Trophoblast cell (in vitro differentiated cells and primary cell): ENCODE results near the gene KRT12.
A peak's percentile ranks its signal among the peaks of the same experiment; 100 is the strongest.

ENCODE experiments used
- DNase-seq, 2 donors: peaks; one replicate each; pipeline ENCODE4 v3.0.0-alpha.2; 2016
- H2AFZ ChIP-seq: 2 replicates; pipeline ENCODE4 v1.6.1; 2013; ENCODE audit warnings: low read length, moderate library complexity, mild to moderate bottlenecking; ENCODE audit not compliant: insufficient read depth, poor library complexity
- H2AK5ac ChIP-seq: 2 replicates; pipeline ENCODE4 v1.6.1; 2013; ENCODE audit warnings: mild to moderate bottlenecking, low read length
- H2BK120ac ChIP-seq: 2 replicates; pipeline ENCODE4 v1.6.1; 2013; ENCODE audit warnings: low read length, mild to moderate bottlenecking, moderate library complexity; ENCODE audit not compliant: insufficient read depth, poor library complexity
- H2BK12ac ChIP-seq: 2 replicates; pipeline ENCODE4 v1.6.1; 2013; ENCODE audit warnings: mild to moderate bottlenecking, low read length, moderate library complexity
- H2BK5ac ChIP-seq: 2 replicates; pipeline ENCODE4 v1.6.1; 2013; ENCODE audit warnings: low read length, low read depth, moderate library complexity, mild to moderate bottlenecking; ENCODE audit not compliant: poor library complexity
- H3K14ac ChIP-seq: 2 replicates; pipeline ENCODE4 v1.6.1; 2013; ENCODE audit warnings: mild to moderate bottlenecking, low read length
- H3K18ac ChIP-seq: 2 replicates; pipeline ENCODE4 v1.6.1; 2013; ENCODE audit warnings: mild to moderate bottlenecking, low read length
- H3K23ac ChIP-seq: 2 replicates; pipeline ENCODE4 v1.6.1; 2013; ENCODE audit warnings: low read length
- H3K27ac ChIP-seq: 2 replicates; pipeline ENCODE4 v1.5.1; 2013; ENCODE audit warnings: low read depth, mild to moderate bottlenecking, inconsistent platforms, low read length, moderate library complexity
- H3K27me3 ChIP-seq: 2 replicates; pipeline ENCODE4 v1.6.1; 2013; ENCODE audit warnings: inconsistent platforms, mild to moderate bottlenecking, low read length, moderate library complexity; ENCODE audit not compliant: insufficient read depth
- H3K36me3 ChIP-seq, 2 experiments: 1 replicate in 1 of 2; 2 replicates in 1 of 2; pipeline ENCODE4 v1.6.1; 2013; ENCODE audit warnings: low read length in 2 of 2, mild to moderate bottlenecking in 2 of 2, moderate library complexity in 1 of 2; ENCODE audit not compliant: insufficient read depth in 2 of 2, control insufficient read depth in 1 of 2
- H3K4ac ChIP-seq: 2 replicates; pipeline ENCODE4 v1.6.1; 2013; ENCODE audit warnings: low read depth, mild to moderate bottlenecking, low read length, moderate library complexity
- H3K4me1 ChIP-seq, 2 experiments: 1 replicate in 1 of 2; 2 replicates in 1 of 2; pipeline ENCODE4 v1.6.1; 2013; ENCODE audit warnings: low read length in 2 of 2, mild to moderate bottlenecking in 2 of 2, moderate library complexity in 1 of 2; ENCODE audit not compliant: insufficient read depth in 2 of 2, control insufficient read depth in 1 of 2
- H3K4me2 ChIP-seq: 2 replicates; pipeline ENCODE4 v1.6.1; 2013; ENCODE audit warnings: inconsistent platforms, mild to moderate bottlenecking, low read length, moderate library complexity
- H3K4me3 ChIP-seq: 2 replicates; pipeline ENCODE4 v1.5.1; 2013; ENCODE audit warnings: mild to moderate bottlenecking, low read depth, low read length, inconsistent platforms
- H3K79me1 ChIP-seq: one replicate; pipeline ENCODE4 v1.6.1; 2013; ENCODE audit warnings: low read length
- H3K79me2 ChIP-seq: 2 replicates; pipeline ENCODE4 v1.6.1; 2013; ENCODE audit warnings: low read length, mild to moderate bottlenecking; ENCODE audit not compliant: control insufficient read depth, insufficient read depth, poor library complexity
- H3K9ac ChIP-seq: 2 replicates; pipeline ENCODE4 v1.6.1; 2013; ENCODE audit warnings: mild to moderate bottlenecking, low read length
- H3K9me3 ChIP-seq: 2 replicates; pipeline ENCODE4 v1.6.1; 2013; ENCODE audit warnings: low read depth, mild to moderate bottlenecking, control low read depth, inconsistent platforms, low read length; ENCODE audit not compliant: insufficient read depth
- H4K12ac ChIP-seq: 2 replicates; pipeline ENCODE4 v1.6.1; 2013; ENCODE audit warnings: low read depth, mild to moderate bottlenecking, low read length, moderate library complexity
- H4K8ac ChIP-seq: 2 replicates; pipeline ENCODE4 v1.6.1; 2013; ENCODE audit warnings: low read depth, mild to moderate bottlenecking, low read length, moderate library complexity
- H4K91ac ChIP-seq: one replicate; pipeline ENCODE4 v1.6.1; 2013; ENCODE audit warnings: low read depth, mild to moderate bottlenecking, low read length, moderate library complexity
- WGBS: extraction: QIAGEN DNeasy Blood & Tissue Kit; methylation state at CpG from one replicate; pipeline ENCODE4 v1.1.7; 2013; ENCODE audit warnings: missing lambda C conversion rate; ENCODE audit not compliant: insufficient read length, insufficient coverage; ENCODE audit errors: extremely low coverage; 5-methylcytosine and 5-hydroxymethylcytosine counted together

The KRT12 gene

DNA sequence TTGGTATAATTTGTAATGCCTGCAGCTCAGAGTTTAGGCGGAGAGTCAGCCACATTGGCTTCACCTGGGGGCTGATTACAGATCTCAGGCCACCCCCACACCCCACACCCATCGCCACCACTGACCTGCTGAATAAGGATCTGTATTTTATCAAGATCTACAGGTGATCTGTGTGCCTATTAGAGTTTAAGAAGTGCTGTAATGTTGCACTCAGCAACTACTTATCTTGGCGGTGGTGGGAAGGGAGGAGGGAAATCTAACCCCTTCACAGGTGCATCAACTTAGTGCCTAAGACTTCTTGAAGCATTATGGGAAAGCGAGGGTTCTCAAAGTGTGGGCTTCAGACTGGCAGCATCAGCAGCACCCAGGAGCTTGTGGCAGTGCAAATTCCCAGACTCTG lies 35.5 kb upstream of the KRT12 start:
- Histone ChIP-seq H4K91ac (no peak overlapping the region), H3K4me1 (no peaks in the 10 kb centered on the region), H3K79me2 (no peaks in the 10 kb centered on the region), H3K27ac (no peak overlapping the region), H3K18ac (no peak overlapping the region), H3K4me3 (no peak overlapping the region), H4K8ac (no peak overlapping the region), H3K9me3 (no peaks in the 10 kb centered on the region), H3K79me1 (no peaks in the 10 kb centered on the region), H2AK5ac (no peak overlapping the region), H3K23ac (no peak overlapping the region), H2BK12ac (no peak overlapping the region), H3K14ac (no peak overlapping the region), H4K12ac (no peak overlapping the region), H2BK5ac (no peak overlapping the region), H3K27me3 (no peaks in the 10 kb centered on the region), H3K4me2 (no peak overlapping the region), H3K4ac (no peak overlapping the region), H2AFZ (no peak overlapping the region), H3K36me3 (no peaks in the 10 kb centered on the region), H2BK120ac (no peak overlapping the region), H3K9ac (no peak overlapping the region)
- no CpG with 5 or more reads among the region's 4 CpGs for WGBS
- no peak for DNase-seq

DNA sequence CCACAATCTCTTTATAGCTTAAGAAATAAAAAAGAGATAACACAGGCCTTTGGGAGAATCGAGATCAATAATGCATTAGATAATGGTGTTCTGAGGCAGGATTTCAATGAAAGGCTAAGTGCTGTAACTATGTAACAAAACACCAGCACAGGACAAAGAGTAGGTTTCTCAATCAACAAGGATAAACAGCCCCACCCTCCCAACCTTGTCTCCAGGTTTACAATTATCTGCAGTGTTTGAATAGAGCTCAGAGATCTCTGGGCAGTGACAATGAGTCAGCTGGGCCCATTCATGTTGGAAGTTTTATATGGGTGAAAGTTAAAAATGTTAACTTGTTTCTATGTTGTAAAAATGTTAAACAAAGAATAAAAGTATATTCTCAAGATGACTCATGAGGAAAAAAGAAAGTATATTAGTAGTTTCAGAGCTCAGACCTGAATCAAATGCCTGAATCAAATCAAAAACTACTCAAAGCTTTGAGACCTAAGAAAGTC lies 35.0 kb upstream of the KRT12 start:
- no peak overlapping the region for H2BK120ac ChIP-seq
- no peak overlapping the region for H3K23ac ChIP-seq
- no peak overlapping the region for H4K91ac ChIP-seq
- no peak overlapping the region for H2BK12ac ChIP-seq
- no peak overlapping the region for H3K4ac ChIP-seq
- no peak overlapping the region for H3K14ac ChIP-seq
- no peak overlapping the region for H2AK5ac ChIP-seq
- no peak overlapping the region for H2AFZ ChIP-seq
- H3K4me2 ChIP-seq: no peak overlapping the region
- H4K8ac ChIP-seq: no peak overlapping the region
- peak; percentile 72 to 82 for DNase-seq
- no peak overlapping the region for H3K4me3 ChIP-seq
- WGBS: no CpG with 5 or more reads among the region's 1 CpG
- H3K79me2 ChIP-seq: no peaks in the 10 kb centered on the region
- no peak overlapping the region for H3K9ac ChIP-seq
- no peaks in the 10 kb centered on the region for H3K79me1 ChIP-seq
- no peaks in the 10 kb centered on the region for H3K36me3 ChIP-seq
- H3K27me3 ChIP-seq: no peaks in the 10 kb centered on the region
- no peak overlapping the region for H3K27ac ChIP-seq
- no peak overlapping the region for H3K18ac ChIP-seq
- H2BK5ac ChIP-seq: no peak overlapping the region
- H4K12ac ChIP-seq: no peak overlapping the region
- no peaks in the 10 kb centered on the region for H3K9me3 ChIP-seq
- H3K4me1 ChIP-seq: no peaks in the 10 kb centered on the region

DNA sequence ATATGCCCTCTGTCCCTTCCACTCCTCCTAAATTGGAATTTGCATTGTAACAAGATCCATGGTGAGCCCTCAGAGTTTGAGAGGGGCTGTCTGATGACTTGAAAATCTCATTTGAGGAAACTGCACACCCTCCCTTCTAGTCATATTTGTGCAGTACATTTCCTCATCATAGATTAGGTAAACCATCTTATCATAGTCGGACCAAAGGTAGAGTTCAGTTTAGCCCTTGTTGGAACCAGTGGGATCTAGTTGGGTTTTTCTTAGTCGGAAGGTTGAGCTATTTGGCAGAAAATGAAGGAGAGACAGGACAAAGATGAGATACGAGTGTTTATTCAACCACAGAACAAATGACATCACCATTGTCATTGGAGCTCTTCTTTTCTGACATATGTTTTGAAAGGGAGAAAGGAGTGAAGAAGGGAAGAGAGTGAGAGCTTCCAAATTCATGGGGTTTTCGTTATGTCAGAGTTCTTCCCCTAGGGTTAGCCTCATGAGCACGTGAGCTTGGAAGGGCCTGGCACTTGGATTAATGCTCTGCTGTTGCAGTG lies 33.9 kb upstream of the KRT12 start:
- WGBS: no CpG with 5 or more reads among the region's 5 CpGs
- no peak overlapping the region for H2AFZ ChIP-seq
- H3K27ac ChIP-seq: no peak overlapping the region
- no peaks in the 10 kb centered on the region for H3K36me3 ChIP-seq
- H2BK5ac ChIP-seq: no peak overlapping the region
- no peaks in the 10 kb centered on the region for H3K79me2 ChIP-seq
- H2AK5ac ChIP-seq: no peak overlapping the region
- H2BK12ac ChIP-seq: no peak overlapping the region
- H4K12ac ChIP-seq: no peak overlapping the region
- no peak for DNase-seq
- no peak overlapping the region for H3K9ac ChIP-seq
- no peak overlapping the region for H3K4me2 ChIP-seq
- H3K9me3 ChIP-seq: no peaks in the 10 kb centered on the region
- H4K8ac ChIP-seq: no peak overlapping the region
- no peak overlapping the region for H2BK120ac ChIP-seq
- H3K18ac ChIP-seq: no peak overlapping the region
- H4K91ac ChIP-seq: no peak overlapping the region
- H3K27me3 ChIP-seq: no peaks in the 10 kb centered on the region
- no peaks in the 10 kb centered on the region for H3K79me1 ChIP-seq
- no peak overlapping the region for H3K4me3 ChIP-seq
- no peak overlapping the region for H3K14ac ChIP-seq
- no peaks in the 10 kb centered on the region for H3K4me1 ChIP-seq
- no peak overlapping the region for H3K23ac ChIP-seq
- no peak overlapping the region for H3K4ac ChIP-seq

DNA sequence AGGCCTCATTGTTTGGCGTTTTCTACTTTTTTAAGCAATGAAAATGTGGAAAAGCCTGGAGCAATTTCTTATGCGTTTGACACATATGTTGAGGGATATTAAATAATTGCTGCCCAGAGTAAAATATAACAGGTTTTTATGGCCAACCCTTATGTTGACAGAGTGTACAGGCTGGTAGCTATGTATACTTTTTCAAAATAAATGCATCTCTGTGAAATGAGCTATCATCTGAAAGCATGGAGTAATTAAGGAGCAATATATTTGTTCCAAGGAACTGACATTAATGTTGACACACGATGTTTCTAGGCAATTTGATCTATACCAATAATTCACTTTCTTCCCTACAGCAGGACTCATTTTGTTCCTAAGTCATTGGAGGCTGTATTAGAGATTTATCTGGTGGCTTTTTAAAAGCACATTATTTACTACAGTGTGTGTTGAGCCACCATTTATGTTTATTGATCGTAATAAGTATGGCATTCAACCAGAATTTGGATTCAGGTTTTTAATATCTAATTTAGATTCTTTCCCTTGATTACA lies 30.0 kb upstream of the KRT12 start:
- no peaks in the 10 kb centered on the region for H3K9me3 ChIP-seq

More for the DNA sequence above, 30.0 kb upstream of the KRT12 start:
- Histone ChIP-seq H4K8ac (no peak overlapping the region), H2AFZ (no peak overlapping the region), H2BK12ac (no peak overlapping the region), H3K14ac (no peak overlapping the region), H3K79me1 (no peaks in the 10 kb centered on the region), H2AK5ac (no peak overlapping the region), H3K27ac (no peak overlapping the region), H3K18ac (no peak overlapping the region), H3K4me3 (no peak overlapping the region), H2BK5ac (no peak overlapping the region), H3K9ac (no peak overlapping the region), H3K23ac (no peak overlapping the region), H3K4me2 (no peak overlapping the region), H2BK120ac (no peak overlapping the region), H3K36me3 (no peaks in the 10 kb centered on the region), H4K91ac (no peak overlapping the region), H4K12ac (no peak overlapping the region), H3K4me1 (no peaks in the 10 kb centered on the region), H3K4ac (no peak overlapping the region), H3K27me3 (no peaks in the 10 kb centered on the region), H3K79me2 (no peaks in the 10 kb centered on the region)
- no peak for DNase-seq
- WGBS: no CpG with 5 or more reads among the region's 4 CpGs
